Measurements from ENCODE around the gene TRAPPC10. TPM values are rescaled to one million over a fixed set of nuclear protein-coding genes. Genes with fewer than 3 reads are reported as not detected.

The TRAPPC10 gene
- total and polyA plus RNA-seq, 2 donors (not counting 1 experiment from before 2014, with no cell fraction given): 61.7 to 145 TPM

DNA sequence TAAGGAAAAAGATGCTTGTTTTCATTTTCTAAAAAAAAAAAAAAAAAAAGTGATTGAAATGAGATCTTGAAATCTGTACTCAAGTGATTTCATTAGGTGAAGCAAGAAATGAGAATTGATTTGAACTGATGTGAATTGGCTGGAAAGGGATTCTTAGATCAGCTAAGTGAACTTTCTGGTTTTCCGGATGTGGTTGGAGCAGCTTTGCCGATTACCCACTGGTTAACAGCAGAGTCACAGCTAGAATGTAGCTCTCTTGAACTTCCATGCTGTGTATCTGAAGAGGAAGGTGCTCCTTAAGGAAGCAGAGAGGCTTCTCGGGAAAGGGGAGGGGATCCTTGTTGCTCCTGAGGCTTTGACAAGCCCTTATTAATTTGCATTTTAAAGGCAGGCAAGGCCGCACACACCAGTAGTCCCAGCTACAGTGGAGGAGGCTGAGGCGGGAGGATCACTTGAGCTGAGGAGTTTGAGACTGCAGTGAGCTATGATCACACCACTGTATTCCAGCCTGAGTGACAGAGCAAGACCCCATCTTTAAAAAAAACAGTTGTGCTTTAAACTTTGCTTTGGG, 66.4 kb downstream of the TRAPPC10 start:
- Mint-ChIP-seq H3K27ac (peak overlapping the region; percentile 46), H3K4me3 (no peak overlapping the region), H3K27me3 (no peaks in the 10 kb centered on the region), H3K4me1 (peaks cover 10% of the 10 kb centered on the region), H3K9me3 (ENCODE audit: insufficient read depth) (no peaks in the 10 kb centered on the region)
- no peaks in the 10 kb centered on the region for H3K27me3 ChIP-seq (replicated peaks in 1 of 4; ENCODE audit: control extremely low read depth in 1 of 4, control insufficient read depth in 3 of 4, insufficient read depth in 4 of 4, low read length in 3 of 4)
- no peak overlapping the region for H2AFZ ChIP-seq (ENCODE audit: insufficient read depth, low read depth, low read length, poor library complexity, severe bottlenecking)
- H3K9me3 ChIP-seq (ENCODE audit: control extremely low read depth in 1 of 3, control insufficient read depth in 2 of 3, insufficient read depth in 1 of 3, low read length in 2 of 3): no peaks in the 10 kb centered on the region
- peaks cover 9 to 88% of the 10 kb centered on the region in 2 experiments for H3K36me3 ChIP-seq (replicated peaks in 1 of 2; ENCODE audit: control extremely low read depth in 1 of 2, control insufficient read depth in 1 of 2, extremely low read depth in 1 of 2, insufficient read depth in 2 of 2, low read length in 1 of 2)
- no peak overlapping the region for H3K27ac ChIP-seq (ENCODE audit: low read length in 2 of 2)
- ChIA-PET POLR2A (interaction anchor here (0.7 kb wide), 1 partner anchor 276 kb away, joined by 6 read pairs; no protein-coding TSS in a partner anchor), CTCF (interaction anchor here (0.7 to 1.2 kb wide), 2 partner anchors 12 kb away, joined by 3 read pairs; no protein-coding TSS in a partner anchor)
- no peak overlapping the region for H3K4me3 ChIP-seq (ENCODE audit: control extremely low read depth in 1 of 5, extremely low read depth in 1 of 5, insufficient read depth in 1 of 5, low read depth in 2 of 5, low read length in 4 of 5)
- DNase-seq (no peak), ATAC-seq (ENCODE audit: low read depth) (no peak)
- no peak overlapping the region for H3K4me2 ChIP-seq (replicated peaks; ENCODE audit: low read depth, low read length, poor library complexity, severe bottlenecking)
- intact Hi-C loops (cut with micrococcal nuclease): no loop called here
- H4K20me1 ChIP-seq (ENCODE audit: control insufficient read depth, insufficient read depth, low read length, poor library complexity, severe bottlenecking): peaks cover 8% of the 10 kb centered on the region
- H3K79me2 ChIP-seq (ENCODE audit: control insufficient read depth, insufficient read depth, low read length): peaks cover 31% of the 10 kb centered on the region
- WGBS (ENCODE audit: insufficient coverage): 82% methylated on average over 4 of the region's 5 CpGs
- TF ChIP-seq EZH2 (IDR thresholded peaks at IDR 0.05; ENCODE audit: borderline replicate concordance, insufficient read depth, low read depth, low read length, poor library complexity, severe bottlenecking): no peak
- TF ChIP-seq, protein P1, sequence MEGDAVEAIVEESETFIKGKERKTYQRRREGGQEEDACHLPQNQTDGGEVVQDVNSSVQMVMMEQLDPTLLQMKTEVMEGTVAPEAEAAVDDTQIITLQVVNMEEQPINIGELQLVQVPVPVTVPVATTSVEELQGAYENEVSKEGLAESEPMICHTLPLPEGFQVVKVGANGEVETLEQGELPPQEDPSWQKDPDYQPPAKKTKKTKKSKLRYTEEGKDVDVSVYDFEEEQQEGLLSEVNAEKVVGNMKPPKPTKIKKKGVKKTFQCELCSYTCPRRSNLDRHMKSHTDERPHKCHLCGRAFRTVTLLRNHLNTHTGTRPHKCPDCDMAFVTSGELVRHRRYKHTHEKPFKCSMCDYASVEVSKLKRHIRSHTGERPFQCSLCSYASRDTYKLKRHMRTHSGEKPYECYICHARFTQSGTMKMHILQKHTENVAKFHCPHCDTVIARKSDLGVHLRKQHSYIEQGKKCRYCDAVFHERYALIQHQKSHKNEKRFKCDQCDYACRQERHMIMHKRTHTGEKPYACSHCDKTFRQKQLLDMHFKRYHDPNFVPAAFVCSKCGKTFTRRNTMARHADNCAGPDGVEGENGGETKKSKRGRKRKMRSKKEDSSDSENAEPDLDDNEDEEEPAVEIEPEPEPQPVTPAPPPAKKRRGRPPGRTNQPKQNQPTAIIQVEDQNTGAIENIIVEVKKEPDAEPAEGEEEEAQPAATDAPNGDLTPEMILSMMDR (IDR thresholded peaks at IDR 0.05): no peak
- no peak overlapping the region for H3K9ac ChIP-seq (ENCODE audit: low read length)
- H3K4me1 ChIP-seq (ENCODE audit: control insufficient read depth in 2 of 2, insufficient read depth in 2 of 2, low read length in 2 of 2): peaks cover under 1% of the 10 kb centered on the region in 2 donors

DNA sequence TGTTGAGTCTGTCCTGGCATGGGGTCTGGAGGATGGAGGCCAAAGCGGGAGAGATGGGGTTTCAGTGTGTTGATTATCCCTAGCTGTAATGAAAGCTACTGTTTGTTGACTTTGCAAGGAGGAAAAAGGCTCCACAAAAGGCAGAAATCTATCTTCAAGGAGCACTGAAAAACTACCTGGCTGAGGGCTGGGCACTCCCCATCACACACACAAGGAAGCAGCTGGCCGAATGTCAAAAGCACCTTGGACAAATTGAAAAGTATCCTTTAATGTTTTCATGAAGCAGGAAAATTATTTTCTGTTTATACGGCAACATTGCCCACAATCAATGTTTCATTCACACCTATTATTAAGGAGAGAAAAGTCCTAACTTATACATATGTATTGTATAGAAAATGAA, 67.3 kb downstream of the TRAPPC10 start:
- Mint-ChIP-seq H3K4me3 (no peak overlapping the region), H3K27me3 (no peaks in the 10 kb centered on the region), H3K9me3 (ENCODE audit: insufficient read depth) (no peaks in the 10 kb centered on the region), H3K27ac (peak overlapping the region; percentile 16), H3K4me1 (peaks cover 15% of the 10 kb centered on the region)
- no peak for DNase-seq
- Histone ChIP-seq H3K4me1 (ENCODE audit: control insufficient read depth in 2 of 2, insufficient read depth in 2 of 2, low read length in 2 of 2) (peaks cover 3 to 8% of the 10 kb centered on the region in 2 donors), H2AFZ (ENCODE audit: insufficient read depth, low read depth, low read length, poor library complexity, severe bottlenecking) (no peak overlapping the region), H3K9me3 (ENCODE audit: control extremely low read depth in 1 of 3, control insufficient read depth in 2 of 3, insufficient read depth in 1 of 3, low read length in 2 of 3) (no peaks in the 10 kb centered on the region), H3K79me2 (ENCODE audit: control insufficient read depth, insufficient read depth, low read length) (peaks cover 34% of the 10 kb centered on the region), H3K9ac (ENCODE audit: low read length) (no peak overlapping the region), H4K20me1 (ENCODE audit: control insufficient read depth, insufficient read depth, low read length, poor library complexity, severe bottlenecking) (peaks cover 2% of the 10 kb centered on the region), H3K36me3 (replicated peaks in 1 of 2; ENCODE audit: control extremely low read depth in 1 of 2, control insufficient read depth in 1 of 2, extremely low read depth in 1 of 2, insufficient read depth in 2 of 2, low read length in 1 of 2) (peaks cover 8 to 88% of the 10 kb centered on the region in 2 experiments), H3K4me2 (replicated peaks; ENCODE audit: low read depth, low read length, poor library complexity, severe bottlenecking) (no peak overlapping the region), H3K27me3 (replicated peaks in 1 of 4; ENCODE audit: control extremely low read depth in 1 of 4, control insufficient read depth in 3 of 4, insufficient read depth in 4 of 4, low read length in 3 of 4) (no peaks in the 10 kb centered on the region), H3K4me3 (ENCODE audit: control extremely low read depth in 1 of 5, extremely low read depth in 1 of 5, insufficient read depth in 1 of 5, low read depth in 2 of 5, low read length in 4 of 5) (no peak overlapping the region), H3K27ac (ENCODE audit: low read length in 2 of 2) (peak overlapping the region in 1 of 2 donors; percentile 49)
- CTCF ChIA-PET: no interaction called here
- no peak for TF ChIP-seq EZH2 (IDR thresholded peaks at IDR 0.05; ENCODE audit: borderline replicate concordance, insufficient read depth, low read depth, low read length, poor library complexity, severe bottlenecking)
- TF ChIP-seq, protein P1 (IDR thresholded peaks at IDR 0.05): no peak
- POLR2A ChIA-PET: no interaction called here
- intact Hi-C loops (cut with micrococcal nuclease): no loop called here
- 100% methylated on average over 1 of the region's 3 CpGs for WGBS (ENCODE audit: insufficient coverage)
- ATAC-seq (ENCODE audit: low read depth): no peak
